Skeletal muscle cell (primary cell): ENCODE results near the gene KRT77.

ENCODE experiments used
- DNase-seq: peaks from one replicate; pipeline ENCODE4 v3.0.0-alpha.2; 2010; ENCODE audit warnings: low read depth
- H3K4me3 ChIP-seq: 2 replicates; pipeline ENCODE4 v1.5.1; 2011; ENCODE audit warnings: low read depth, mild to moderate bottlenecking, control low read depth, low read length, moderate library complexity

The KRT77 gene

DNA sequence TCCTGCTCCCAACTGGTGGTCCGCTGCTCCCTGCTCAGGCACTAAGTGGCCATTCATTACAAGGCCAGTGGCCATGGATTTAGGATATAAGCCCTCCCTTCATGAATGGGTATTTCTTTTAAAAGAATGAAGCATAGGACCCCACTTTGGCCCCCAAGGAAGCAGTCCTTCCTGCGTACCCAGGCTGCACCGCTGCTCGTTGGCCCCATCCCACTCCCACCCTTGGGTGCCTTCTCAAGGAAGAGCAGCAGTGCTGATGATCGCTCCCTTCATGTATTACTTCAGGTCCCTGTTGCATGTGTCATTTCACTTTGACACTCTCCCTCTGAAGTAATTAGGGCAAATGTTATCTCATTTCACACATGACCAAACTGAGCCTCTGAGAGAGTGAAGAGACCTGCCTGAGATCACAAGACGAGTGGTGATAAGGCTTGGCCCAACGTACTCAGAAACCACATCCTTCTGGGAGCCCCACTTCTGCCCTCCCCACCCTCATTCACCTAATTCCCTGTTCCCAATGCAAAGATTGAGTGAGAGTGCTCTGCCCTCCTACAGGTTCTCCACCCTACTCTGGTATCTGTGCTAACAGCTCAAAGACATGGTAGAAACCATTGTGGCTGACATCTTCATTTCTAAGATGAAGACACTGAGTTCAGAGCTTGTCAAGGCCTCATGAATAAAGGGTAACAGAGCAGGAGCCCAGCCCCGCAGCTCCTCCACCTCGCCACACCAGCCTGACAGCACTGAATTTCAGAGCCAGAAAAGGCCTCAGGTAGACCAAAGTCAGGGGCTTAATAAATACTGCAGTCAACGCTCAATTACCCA, 41.0 kb downstream of the KRT77 start:
- no peak overlapping the region for H3K4me3 ChIP-seq
- DNase-seq = no peak

DNA sequence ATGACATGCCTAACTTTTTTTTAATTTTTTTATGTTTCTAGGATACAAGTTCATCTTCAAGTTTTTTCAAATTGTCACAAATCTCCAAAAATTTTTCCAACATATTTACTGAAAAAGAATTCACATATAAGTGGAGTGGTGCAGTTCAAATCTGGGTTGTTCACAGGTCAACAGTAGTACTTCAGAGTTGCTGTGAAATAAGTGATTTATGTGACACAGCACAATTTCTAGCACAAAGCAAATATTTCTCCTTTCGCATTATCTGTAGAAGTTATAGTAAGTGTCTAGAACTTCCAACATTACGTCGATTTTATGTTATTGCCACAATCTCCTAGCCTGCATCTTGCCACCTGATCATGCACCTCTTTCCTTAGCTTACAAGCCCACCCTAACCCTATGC, 41.7 kb downstream of the KRT77 start:
- no peak for DNase-seq
- no peak overlapping the region for H3K4me3 ChIP-seq

DNA sequence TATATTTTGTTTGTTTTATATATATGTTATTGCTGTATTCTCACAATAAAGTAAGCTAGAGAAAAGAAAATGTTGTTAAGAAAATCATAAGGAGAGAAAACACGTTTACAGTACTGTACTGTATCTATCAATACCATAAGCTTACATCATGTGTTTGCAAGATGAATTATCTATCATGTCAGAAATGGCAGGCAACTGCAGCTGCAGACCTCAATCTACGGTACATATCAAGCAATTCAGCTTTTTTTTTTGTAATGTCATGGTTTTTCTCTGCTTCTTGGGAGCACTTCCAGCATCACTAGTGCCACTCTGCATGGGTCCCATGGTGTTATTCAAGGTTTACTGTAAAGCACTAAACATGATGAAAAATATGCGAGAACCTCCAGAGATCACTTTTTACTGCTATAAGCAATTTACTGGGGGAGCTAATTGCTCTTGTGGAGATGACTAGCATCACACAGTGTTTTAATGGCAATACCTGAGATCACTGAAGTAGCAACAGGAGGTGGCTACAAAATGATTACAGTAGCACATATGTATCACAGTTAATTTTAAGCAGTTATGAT, 42.3 kb downstream of the KRT77 start:
- H3K4me3 ChIP-seq = no peak overlapping the region
- no peak for DNase-seq

DNA sequence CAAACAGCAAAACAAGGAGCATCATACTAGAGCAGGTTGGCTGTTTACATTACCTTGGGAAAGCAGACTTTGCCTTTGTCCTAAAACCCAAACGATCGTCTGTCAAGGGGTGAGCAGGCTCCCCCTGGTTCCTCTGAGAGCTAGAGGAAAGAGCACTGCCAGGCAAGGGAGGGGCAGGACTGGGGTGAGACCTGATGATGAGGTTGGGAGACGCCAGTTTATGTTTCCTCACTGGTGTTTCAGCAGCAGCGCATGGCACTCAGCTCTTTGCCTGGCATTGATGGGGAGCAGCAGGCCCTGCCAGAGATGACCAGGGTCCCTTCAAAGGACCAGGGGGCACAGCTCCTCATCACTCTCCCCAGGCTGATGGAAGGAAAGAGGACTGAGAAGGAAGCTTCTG, 43.4 kb downstream of the KRT77 start:
- H3K4me3 ChIP-seq = no peak overlapping the region
- DNase-seq = no peak

DNA sequence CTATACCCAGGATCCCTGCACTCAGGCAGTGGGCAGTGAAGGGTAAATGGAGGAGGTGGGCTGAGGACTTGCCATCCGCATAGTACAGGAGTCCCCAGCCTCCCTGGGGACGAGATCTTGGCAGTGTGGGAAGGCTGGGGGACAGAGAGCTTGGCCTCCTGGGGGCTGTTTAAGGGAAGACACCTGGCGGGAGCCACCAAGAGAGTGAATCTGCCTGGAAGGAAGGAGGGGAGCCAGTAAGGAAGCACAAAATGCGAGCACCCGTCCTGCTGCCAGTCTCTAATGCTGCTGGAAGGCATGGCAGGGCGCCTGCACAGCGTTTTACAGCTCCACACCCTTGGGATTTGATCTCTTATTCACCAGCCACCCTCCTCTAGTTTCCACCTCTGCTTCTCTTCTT, 43.9 kb downstream of the KRT77 start:
- H3K4me3 ChIP-seq = no peak overlapping the region
- no peak for DNase-seq

DNA sequence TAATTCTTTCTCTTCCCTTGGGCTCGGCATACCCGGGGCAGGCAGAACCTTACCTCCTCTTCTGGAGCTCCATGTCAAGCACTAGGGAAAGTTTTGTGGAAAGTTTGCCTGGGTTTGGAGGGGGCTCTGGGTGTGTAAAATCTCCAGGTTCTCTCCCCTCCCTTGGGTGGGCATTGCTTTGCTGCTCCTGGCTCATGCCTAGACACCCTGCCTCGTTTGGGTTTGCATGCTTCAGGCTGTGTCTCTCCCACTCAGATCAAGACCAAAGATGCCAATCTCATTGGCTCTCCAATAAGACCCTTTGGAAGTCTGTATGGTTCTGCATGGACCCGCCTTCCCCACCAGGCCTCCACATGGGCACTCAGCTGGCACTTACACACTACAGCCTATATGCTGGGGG, 45.1 kb downstream of the KRT77 start:
- no peak for DNase-seq
- H3K4me3 ChIP-seq = no peak overlapping the region

DNA sequence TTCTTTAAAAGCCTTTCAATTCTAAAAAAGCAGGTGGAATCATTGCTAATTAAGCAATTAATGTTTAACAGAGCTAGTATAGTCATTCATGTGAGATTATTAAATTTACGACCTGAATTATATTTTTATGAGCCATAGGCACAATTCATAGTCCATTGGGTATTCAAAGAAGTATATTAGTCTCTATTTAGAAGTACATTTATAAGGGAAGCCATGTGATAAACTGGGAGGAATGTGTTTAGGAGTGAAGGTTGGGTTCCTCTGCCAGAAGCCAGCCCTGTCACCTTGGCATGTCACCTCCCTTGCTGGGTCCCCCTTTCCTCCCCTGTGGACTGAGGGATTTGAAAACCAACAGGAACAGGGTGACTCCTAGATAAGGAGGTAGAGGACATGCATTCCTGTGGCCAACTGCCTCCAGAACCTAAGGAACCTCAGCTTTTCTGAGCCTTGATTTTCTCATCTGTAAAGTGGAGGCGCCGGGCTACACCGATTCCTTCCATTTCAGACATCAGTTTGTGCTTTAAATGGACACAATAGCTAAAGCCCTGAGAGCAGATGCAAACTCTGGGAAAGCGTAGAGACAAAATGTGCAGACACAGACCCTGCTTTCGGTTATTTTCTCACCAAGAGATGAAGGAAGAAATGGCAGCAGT, 45.9 kb downstream of the KRT77 start:
- DNase-seq = no peak
- no peak overlapping the region for H3K4me3 ChIP-seq

DNA sequence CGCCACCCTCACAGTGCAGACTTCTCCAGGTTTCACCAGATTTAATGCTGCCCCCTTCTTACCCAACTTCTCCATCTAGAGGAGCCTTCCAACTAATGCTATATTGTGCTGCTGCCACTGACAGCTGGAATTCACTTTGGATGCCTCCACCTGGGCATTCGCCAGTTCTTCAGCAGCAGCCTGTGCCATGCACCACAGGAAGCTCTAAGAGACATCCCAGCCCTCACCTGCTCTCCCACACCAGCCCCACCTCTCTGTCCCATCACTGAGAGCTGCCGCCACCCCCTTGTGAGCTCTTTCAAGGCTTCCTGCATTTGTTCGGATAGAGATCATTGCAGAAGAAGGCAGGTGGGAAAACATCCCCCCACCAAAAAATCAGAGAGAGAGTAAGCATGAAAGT, 46.7 kb downstream of the KRT77 start:
- no peak for DNase-seq
- no peak overlapping the region for H3K4me3 ChIP-seq

DNA sequence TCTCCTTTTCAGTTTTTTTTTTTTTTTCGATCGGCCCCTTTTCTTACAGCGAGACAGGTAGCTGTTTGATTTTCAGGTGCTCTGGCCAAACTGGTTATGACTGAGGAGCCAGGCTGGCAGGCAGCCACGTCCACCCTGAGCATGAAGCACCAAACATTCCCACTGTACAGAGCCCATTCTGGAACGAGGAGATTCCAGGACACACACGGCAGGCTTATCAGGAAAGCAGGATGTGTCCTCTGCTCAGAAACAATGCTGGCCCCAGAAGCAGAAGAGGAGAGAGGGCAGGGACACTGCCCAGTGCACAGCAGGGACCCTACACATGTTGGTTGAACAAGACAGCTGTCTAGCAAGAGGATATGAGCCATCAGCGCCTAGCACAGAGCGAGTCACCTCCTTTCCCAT, 47.6 kb downstream of the KRT77 start:
- DNase-seq = no peak
- H3K4me3 ChIP-seq = no peak overlapping the region

DNA sequence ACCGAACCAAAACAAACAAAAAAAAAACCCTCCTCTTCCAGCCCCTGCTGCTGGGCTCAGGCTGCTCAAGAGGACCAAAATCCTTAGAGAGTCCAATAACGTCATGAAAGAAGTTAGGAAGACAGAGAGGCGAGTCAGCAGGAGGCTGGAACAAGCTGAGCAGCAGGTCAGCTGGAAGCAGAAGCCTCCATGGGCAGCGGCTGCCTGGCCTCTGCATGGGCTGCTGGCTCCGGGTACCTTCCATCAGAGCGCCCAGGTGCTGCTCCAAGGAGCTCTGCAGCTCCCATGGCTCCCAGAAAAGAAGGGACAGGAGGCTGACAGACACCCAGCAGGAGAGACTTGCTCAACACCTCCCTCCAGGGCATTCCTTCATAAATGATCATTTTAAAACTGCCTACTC, 48.1 kb downstream of the KRT77 start:
- DNase-seq = no peak
- H3K4me3 ChIP-seq = no peak overlapping the region

DNA sequence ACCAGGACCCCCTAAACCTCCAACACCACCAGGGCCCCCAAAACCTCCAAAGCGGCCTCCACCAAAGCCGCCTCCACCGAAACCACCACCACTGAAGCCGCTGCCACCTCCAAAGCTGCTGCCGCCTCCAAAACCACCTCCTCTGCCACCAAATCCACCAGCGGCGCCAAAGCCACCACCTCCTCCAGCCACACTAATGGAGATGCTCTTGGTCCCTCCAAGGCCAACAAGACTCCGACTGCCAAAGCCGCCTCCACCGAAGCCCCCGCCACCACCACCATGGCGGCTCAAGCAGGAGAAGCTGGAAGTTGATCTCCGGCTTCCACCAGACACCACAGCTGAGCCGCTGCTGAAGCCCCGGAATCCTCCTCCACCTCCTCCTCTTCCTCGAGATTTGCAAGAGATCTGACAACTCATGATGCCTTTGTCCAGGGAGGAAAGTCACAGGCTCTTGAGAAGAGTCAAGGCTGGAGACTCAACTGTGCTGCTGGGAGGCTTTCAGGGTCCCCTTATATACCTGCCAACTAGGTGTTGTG, 51.5 kb downstream of the KRT77 start, which contains the start of gene KRT2:
TSS of gene KRT2 (minus strand) at position 486 of the 536 bp plus-strand sequence. CDS start at position 417, 69 bp downstream.
- H3K4me3 ChIP-seq = no peak within 1 kb of the TSS
- no peak for DNase-seq

DNA sequence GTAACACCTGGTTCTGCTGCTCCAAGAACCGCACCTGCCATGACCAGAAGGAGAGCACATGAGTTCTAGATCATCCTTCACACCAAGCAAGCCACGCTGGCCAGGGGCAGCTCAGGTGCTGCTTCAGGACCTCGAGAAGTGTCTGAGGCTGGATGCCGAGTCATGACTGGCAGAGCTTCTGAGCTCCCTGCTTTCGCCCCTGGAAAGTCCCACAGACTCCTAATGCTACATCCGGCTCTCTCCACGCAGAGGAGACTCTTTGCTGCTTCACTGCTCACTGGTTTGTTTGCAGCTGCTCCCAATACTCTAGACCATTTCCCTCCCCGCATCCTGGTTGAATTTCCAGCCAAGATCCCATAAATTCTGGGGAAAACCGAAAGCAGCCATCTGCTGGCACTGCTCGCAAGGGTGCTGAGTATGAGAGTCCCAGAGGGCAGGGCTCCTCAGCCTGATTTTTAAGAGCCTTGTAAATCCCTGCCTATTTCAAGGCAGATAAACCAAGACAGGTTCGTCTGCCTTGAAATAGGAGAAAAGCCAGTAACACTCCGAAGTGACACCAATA, 52.7 kb downstream of the KRT77 start:
- H3K4me3 ChIP-seq = no peak overlapping the region
- DNase-seq = no peak

DNA sequence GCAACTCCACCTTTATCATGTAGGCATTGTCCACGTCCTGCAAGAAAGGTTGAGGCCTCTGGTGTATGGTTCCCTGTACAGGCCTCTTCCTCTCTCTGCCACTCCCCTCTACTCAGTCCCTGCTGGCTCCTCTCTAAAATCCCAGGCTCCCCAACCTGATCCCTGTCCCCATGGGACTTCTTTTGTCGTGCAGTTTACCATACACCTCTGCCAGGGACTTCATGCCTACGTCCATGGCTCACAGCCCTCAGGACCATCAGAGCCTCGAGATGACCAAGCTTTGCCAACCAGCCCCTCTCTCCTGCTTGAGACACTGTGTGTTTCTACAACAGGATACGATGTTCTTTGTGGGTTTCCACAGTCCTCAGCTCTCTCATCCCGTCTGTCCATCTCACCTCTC, 54.3 kb downstream of the KRT77 start:
- H3K4me3 ChIP-seq = no peak overlapping the region
- no peak for DNase-seq

DNA sequence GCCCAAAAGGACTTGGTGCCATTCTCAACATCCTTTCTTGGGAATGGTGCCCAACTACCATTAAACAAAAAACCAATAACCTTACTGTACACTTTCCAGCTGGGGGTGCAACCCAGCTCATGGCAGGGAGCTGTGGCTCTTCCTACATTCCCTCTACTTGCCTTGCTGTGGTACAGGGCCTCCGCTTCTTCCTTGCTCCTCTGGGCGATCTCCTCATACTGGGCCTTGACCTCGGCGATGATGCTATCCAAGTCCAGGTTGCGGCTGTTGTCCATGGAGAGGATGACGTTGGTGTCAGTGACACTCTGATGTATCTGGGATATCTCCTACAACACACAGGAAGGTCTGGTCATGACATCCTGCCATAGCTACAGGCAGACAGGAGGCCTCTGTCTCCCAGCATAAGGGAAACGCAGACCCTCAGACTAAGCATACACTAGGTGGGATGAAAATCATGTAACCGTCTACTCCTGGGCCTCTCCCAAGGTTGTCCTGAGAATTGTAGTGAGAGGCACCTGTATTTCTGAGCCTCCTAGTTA, 55.2 kb downstream of the KRT77 start:
- DNase-seq = no peak
- no peak overlapping the region for H3K4me3 ChIP-seq

DNA sequence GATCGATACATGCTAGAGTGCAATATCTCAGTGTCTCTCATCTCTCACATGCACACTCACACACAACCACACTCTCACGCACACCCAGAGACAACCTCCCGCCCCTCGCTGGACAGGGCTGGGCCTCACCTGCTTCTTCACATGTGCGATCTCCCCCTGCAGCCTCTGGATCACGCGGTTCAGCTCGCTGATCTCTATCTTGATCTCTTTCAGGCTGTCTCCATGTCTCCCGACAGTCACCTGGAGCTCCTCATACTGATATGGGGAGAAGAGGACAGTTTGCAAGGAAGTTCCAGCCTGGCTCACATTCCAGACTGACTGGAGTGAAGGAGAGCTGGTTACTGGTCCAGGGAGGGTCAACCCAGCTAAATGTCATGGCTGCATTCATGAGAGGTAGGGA, 55.7 kb downstream of the KRT77 start:
- no peak for DNase-seq
- no peak overlapping the region for H3K4me3 ChIP-seq

DNA sequence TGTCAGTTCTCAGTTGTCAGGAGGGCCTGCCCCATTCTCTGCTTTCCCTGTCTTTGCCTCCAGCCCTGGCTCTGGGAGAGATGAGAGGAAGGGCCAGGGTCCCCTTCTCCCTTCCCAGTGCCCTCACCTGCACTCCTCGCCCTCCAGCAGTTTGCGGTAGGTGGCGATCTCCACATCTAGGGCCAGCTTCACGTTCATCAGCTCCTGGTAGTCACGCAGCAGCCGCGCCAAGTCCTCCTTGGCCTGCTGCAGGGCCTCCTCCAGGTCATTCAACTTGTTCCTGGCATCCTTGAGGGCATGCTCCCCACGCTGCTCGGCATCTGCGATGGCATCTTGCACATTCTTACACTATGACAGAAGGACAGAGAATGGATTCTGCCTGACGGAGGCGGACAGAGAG, 56.7 kb downstream of the KRT77 start:
- H3K4me3 ChIP-seq = no peak overlapping the region
- no peak for DNase-seq

DNA sequence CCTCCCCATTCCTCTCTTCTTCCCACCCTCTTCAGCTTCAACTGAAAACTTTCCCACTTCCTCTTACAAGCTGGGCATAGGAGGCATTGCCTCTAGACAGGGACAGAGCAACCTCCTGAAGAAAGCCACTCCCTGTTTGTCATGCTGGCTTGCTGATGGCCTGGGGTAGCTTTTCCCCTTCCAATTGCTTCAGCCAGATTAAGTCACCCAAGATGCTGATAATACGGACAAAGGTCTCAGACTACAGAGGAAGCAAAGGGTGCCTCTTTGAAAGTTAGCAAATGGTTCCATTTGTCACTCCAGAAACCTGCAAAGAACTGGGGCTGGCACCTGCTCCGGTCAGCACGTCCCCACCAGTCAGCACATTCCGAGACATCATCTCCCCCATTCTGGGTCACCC, 57.3 kb downstream of the KRT77 start:
- H3K4me3 ChIP-seq = no peak overlapping the region
- DNase-seq = no peak

DNA sequence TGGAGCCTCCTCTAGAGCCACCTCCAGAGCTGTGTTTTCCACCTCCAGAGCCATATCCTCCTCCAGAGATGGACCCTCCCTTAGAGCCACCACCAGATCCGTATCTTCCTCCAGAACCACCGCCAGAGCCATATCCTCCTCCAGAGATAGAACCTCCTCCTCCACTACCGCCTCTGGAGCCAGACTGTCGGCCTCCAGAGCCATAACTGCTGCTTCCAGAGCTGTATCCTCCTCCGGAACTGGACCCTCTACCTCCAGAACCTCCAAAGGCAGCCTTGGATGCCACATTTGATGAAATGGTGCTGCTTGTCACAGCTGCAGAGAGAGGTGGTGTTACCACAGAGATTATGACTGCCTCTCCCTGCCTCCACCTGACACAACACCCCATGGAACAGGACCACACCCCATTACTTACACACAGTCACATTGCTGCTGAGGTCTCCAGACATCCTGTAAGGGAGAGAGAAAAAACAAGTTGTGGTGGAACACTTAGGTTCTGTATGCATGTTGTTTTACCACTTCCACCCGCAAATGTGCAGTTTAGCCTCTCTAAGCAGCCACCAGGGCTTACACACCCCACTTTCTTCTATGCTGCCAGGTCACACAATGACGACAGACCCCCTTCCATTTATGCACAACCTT, 58.1 kb downstream of the KRT77 start:
- no peak for DNase-seq
- H3K4me3 ChIP-seq = no peak overlapping the region

DNA sequence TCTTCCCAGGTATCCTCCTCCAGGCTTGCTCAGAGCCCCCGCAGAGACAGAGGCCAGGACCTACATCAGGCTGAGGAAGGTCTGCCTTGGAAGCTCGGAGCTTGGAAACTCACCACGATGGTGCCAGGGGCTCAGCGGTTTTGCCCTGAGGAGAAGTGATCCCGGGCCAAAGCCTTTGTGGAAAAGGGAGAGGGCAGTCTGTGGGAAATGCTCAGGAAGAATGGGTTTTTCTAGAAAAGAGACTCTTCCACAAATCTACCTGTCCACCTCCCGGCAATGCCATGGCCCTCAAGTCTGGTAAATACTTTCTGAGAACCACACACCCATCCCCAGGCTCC, 59.3 kb downstream of the KRT77 start:
- DNase-seq = no peak
- no peak overlapping the region for H3K4me3 ChIP-seq
